Ascending aorta (tissue), 2 donors: ENCODE data around the gene RSRC1. TPM values are rescaled to one million over a fixed set of nuclear protein-coding genes. Genes with fewer than 3 reads are reported as not detected.

Source experiments
- DNase-seq, 2 donors: peaks; one replicate each; pipeline ENCODE4 v3.0.0-alpha.2; 2019; ENCODE audit warnings: low spot score in 2 of 2
- H3K27ac ChIP-seq, 2 donors: fragments of 200-600 bp; sonication (generic); one replicate each; pipeline ENCODE4 v1.5.1; 2016 to 2017; ENCODE audit warnings: mild to moderate bottlenecking in 1 of 2
- H3K27me3 ChIP-seq: fragments of 200-600 bp; sonication (generic); one replicate; pipeline ENCODE4 v1.5.1; 2017
- H3K36me3 ChIP-seq, 2 donors: fragments of 200-600 bp; sonication (generic); one replicate each; pipeline ENCODE4 v1.5.1; 2016
- H3K4me1 ChIP-seq, 2 donors: fragments of 200-600 bp; sonication (generic); one replicate each; pipeline ENCODE4 v1.5.1; 2016 to 2017; ENCODE audit warnings: mild to moderate bottlenecking in 1 of 2
- H3K4me3 ChIP-seq, 2 donors: fragments of 200-600 bp; sonication (generic); one replicate each; pipeline ENCODE4 v1.5.1; 2016 to 2017; ENCODE audit warnings: mild to moderate bottlenecking in 1 of 2
- H3K9me3 ChIP-seq, 2 donors: fragments of 200-600 bp; sonication (generic); one replicate each; pipeline ENCODE4 v1.5.1; 2016
- intact Hi-C: fragments of 100-400 bp; cut with DNase I; formaldehyde crosslinking; loops from one replicate; pipeline ENCODE4 v1.15.1; 2023
- total RNA-seq: library from RNA; depleted of rRNA; stranded (reverse); fragments of >200 nt; gene quantifications from one replicate; pipeline ENCODE4 v1.1.0, GENCODE V29; 2016
- TF ChIP-seq, protein P1 (sequence below), 3 experiments: fragments of 200-600 bp in 2 of 3; fragments of 450-650 bp in 1 of 3; sonication (generic) in 2 of 3; IDR thresholded peaks; one replicate each; pipeline ENCODE4 v1.5.1; 2016 to 2019; ENCODE audit warnings: antibody characterized with exemption in 3 of 3, mild to moderate bottlenecking in 1 of 3, moderate library complexity in 1 of 3

Gene RSRC1
- total RNA-seq, 1 donor from 2014 or later, result 28.0 TPM

GRCh38 chr3:158261371-158261991 is 151.6 kb downstream of the RSRC1 start:
- Histone ChIP-seq H3K36me3 (no peaks in the 10 kb centered on the region), H3K27me3 (no peaks in the 10 kb centered on the region), H3K9me3 (peaks cover 6 to 14% of the 10 kb centered on the region in 2 donors), H3K4me3 (no peak overlapping the region), H3K27ac (no peak overlapping the region), H3K4me1 (no peaks in the 10 kb centered on the region)
- TF ChIP-seq, protein P1, sequence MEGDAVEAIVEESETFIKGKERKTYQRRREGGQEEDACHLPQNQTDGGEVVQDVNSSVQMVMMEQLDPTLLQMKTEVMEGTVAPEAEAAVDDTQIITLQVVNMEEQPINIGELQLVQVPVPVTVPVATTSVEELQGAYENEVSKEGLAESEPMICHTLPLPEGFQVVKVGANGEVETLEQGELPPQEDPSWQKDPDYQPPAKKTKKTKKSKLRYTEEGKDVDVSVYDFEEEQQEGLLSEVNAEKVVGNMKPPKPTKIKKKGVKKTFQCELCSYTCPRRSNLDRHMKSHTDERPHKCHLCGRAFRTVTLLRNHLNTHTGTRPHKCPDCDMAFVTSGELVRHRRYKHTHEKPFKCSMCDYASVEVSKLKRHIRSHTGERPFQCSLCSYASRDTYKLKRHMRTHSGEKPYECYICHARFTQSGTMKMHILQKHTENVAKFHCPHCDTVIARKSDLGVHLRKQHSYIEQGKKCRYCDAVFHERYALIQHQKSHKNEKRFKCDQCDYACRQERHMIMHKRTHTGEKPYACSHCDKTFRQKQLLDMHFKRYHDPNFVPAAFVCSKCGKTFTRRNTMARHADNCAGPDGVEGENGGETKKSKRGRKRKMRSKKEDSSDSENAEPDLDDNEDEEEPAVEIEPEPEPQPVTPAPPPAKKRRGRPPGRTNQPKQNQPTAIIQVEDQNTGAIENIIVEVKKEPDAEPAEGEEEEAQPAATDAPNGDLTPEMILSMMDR (IDR thresholded peaks at IDR 0.05), result no peak
- intact Hi-C loops, result no loop called here
- no peak for DNase-seq

DNA sequence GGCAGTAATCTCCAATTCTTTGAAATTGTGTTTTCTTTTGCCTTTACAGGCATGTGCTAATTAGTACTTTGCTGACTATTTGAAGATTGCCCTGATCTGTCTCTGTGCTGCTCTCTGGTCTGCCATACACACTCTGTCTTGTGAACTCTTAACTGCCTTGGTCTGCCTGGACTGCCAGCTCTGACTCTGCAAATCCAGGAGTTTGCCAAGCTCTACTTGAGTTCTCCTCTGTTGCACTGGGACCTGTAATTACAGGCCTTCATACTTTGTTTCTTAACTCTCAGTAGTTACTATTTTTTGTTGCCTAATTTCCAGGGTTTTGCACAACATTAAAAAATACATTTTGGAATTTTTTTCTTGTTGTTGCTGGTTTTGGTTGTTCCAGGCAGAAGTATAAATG is 155.0 kb downstream of the RSRC1 start:
- Histone ChIP-seq H3K27ac (no peak overlapping the region), H3K36me3 (peaks cover 0 to 4% of the 10 kb centered on the region in 2 donors), H3K27me3 (no peaks in the 10 kb centered on the region), H3K9me3 (peaks cover 16 to 34% of the 10 kb centered on the region in 2 donors), H3K4me3 (no peak overlapping the region), H3K4me1 (no peaks in the 10 kb centered on the region)
- no peak for DNase-seq
- TF ChIP-seq, protein P1 (IDR thresholded peaks at IDR 0.05), result no peak
- intact Hi-C loops, result no loop called here

- intact Hi-C loops, result no loop called here
- DNase-seq, result no peak
- H3K4me1 ChIP-seq, result no peaks in the 10 kb centered on the region
- H3K27ac ChIP-seq, result no peak overlapping the region
- H3K36me3 ChIP-seq, result peaks cover 0 to 4% of the 10 kb centered on the region in 2 donors
- no peaks in the 10 kb centered on the region for H3K27me3 ChIP-seq
- H3K4me3 ChIP-seq, result no peak overlapping the region
- TF ChIP-seq, protein P1 (IDR thresholded peaks at IDR 0.05), result no peak
- peaks cover 16 to 34% of the 10 kb centered on the region in 2 donors for H3K9me3 ChIP-seq
These were observed 157.1 kb downstream of the RSRC1 start for GRCh38 chr3:158267015-158267414.

DNA sequence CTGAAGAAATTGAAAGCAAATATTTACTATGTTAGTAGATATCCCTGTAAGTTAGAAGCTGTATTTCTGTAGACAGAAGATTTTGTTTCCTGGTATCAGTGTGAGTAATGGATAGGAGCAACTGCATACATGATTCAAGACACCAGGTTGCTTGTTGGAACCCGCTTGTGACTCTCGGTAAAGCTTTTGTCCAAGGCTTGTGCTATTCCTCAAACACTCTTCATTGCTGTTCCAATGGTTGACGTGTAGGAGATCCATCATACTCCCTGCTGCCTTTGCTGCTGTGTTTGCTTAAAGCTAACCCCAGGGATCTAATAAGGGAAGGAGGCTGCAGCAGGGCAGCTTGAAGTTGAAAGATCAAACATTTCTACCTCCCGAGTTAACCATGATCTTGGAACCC is 160.1 kb downstream of the RSRC1 start:
- no peaks in the 10 kb centered on the region for H3K27me3 ChIP-seq

GRCh38 chr3:158272081-158272480 is 162.2 kb downstream of the RSRC1 start:
- H3K4me1 ChIP-seq, result no peaks in the 10 kb centered on the region
- H3K36me3 ChIP-seq, result no peaks in the 10 kb centered on the region
- no peak for DNase-seq
- H3K9me3 ChIP-seq, result peaks cover 6 to 14% of the 10 kb centered on the region in 2 donors
- H3K27ac ChIP-seq, result no peak overlapping the region
- TF ChIP-seq, protein P1 (IDR thresholded peaks at IDR 0.05), result no peak
- no peak overlapping the region for H3K4me3 ChIP-seq
- intact Hi-C loops, result no loop called here
- no peaks in the 10 kb centered on the region for H3K27me3 ChIP-seq

More for the DNA sequence above, 160.1 kb downstream of the RSRC1 start:
- DNase-seq, result no peak
- Histone ChIP-seq H3K27ac (no peak overlapping the region), H3K4me1 (no peaks in the 10 kb centered on the region), H3K9me3 (peaks cover 16 to 33% of the 10 kb centered on the region in 2 donors), H3K36me3 (peaks cover 0 to 4% of the 10 kb centered on the region in 2 donors), H3K4me3 (no peak overlapping the region)
- TF ChIP-seq, protein P1 (IDR thresholded peaks at IDR 0.05), result no peak
- intact Hi-C loops, result no loop called here
